Osteocyte (in vitro differentiated cells): ENCODE data around the gene FANCL. TPM values are rescaled to one million over a fixed set of nuclear protein-coding genes. Genes with fewer than 3 reads are reported as not detected.
"Not testable (repeated sequence)": the region's sequence is repeated elsewhere in the genome, so short reads cannot be mapped to it uniquely, and the experiment has no call there.

Source experiments
- DNase-seq: peaks from one replicate; pipeline ENCODE4 v3.0.0; 2021; ENCODE audit warnings: mixed read lengths; ENCODE audit not compliant: unreplicated experiment; ENCODE audit errors: extremely low spot score
- H3K27ac Mint-ChIP-seq: one replicate; pipeline ENCODE4 v1.8.0; 2021; ENCODE audit warnings: mild to moderate bottlenecking, mixed read lengths; ENCODE audit not compliant: unreplicated experiment
- H3K27me3 Mint-ChIP-seq: one replicate; pipeline ENCODE4 v1.8.0; 2021; ENCODE audit warnings: mixed read lengths; ENCODE audit not compliant: unreplicated experiment
- H3K36me3 Mint-ChIP-seq: one replicate; pipeline ENCODE4 v1.8.0; 2021; ENCODE audit warnings: mixed read lengths; ENCODE audit not compliant: unreplicated experiment
- H3K4me1 Mint-ChIP-seq: one replicate; pipeline ENCODE4 v1.8.0; 2021; ENCODE audit warnings: mixed read lengths; ENCODE audit not compliant: unreplicated experiment
- H3K4me3 Mint-ChIP-seq: one replicate; pipeline ENCODE4 v1.8.0; 2021; ENCODE audit warnings: mild to moderate bottlenecking, moderate library complexity, mixed read lengths; ENCODE audit not compliant: unreplicated experiment
- H3K9me3 Mint-ChIP-seq: one replicate; pipeline ENCODE4 v1.8.0; 2021; ENCODE audit warnings: mixed read lengths; ENCODE audit not compliant: unreplicated experiment
- CTCF ChIP-seq: fragments of 200-600 bp; sonication (generic); IDR thresholded peaks from 2 replicates; pipeline ENCODE4 v1.5.0; 2021; ENCODE audit warnings: antibody characterized with exemption, mild to moderate bottlenecking, moderate library complexity
- total RNA-seq: library from RNA; stranded (reverse); gene quantifications from 2 replicates; pipeline ENCODE4 v1.2.1, GENCODE V29; 2021

Gene FANCL
- total RNA-seq, 1 donor from 2014 or later = 14.6 TPM

DNA sequence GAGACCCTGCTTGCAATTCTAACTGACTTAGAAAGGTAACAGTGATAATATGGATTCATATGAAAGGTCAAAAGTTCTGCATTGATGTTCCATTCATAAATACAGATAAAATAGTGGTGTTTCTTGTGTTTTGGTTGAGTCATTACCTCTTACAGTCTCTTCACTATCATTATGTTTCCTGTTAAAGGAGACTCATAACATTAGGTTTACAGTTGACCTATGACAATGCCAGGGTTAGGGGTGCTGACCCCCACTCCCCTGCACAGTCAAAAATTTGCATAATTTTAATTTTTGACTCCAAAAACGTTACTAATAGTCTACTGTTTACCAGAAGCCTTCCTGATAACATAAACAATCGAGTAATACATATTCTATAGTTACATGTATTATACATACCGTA, 119.1 kb downstream of the FANCL start:
- Mint-ChIP-seq H3K36me3 (peaks cover 2% of the 10 kb centered on the region), H3K4me3 (no peak overlapping the region), H3K27ac (no peak overlapping the region), H3K4me1 (no peaks in the 10 kb centered on the region), H3K27me3 (no peaks in the 10 kb centered on the region), H3K9me3 (no peaks in the 10 kb centered on the region)
- no peak for DNase-seq
- TF ChIP-seq CTCF = no peak

DNA sequence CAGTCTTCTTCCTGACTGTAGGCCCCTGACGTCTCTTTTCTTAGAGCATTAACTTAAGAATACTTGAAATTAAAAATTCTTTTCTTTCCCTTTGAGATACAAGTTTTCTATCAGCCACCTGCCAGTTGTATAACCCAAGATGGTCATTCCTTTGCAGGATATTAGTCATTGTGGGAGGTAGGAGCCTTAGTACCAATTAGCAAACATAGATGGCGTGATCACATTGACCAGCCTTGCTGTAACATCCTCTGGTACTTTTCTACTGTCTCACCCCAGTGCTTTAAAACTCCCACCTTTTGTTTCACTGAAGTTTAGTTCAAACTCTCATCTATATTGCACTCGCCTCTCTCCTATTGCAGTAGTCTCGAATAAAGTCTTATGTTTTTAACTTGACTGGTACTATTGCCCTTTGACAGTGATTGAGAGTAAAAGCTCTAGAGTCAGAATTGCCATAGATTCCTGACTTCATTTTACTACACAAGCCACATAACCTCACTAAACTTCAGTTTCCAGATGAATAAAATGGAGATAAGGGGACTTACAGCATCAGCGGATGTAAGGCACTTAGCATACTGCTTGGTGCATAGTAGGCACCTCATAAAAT, 120.4 kb downstream of the FANCL start:
- no peaks in the 10 kb centered on the region for H3K9me3 Mint-ChIP-seq
- no peaks in the 10 kb centered on the region for H3K4me1 Mint-ChIP-seq
- no peaks in the 10 kb centered on the region for H3K27me3 Mint-ChIP-seq
- TF ChIP-seq CTCF = no peak
- DNase-seq = no peak
- no peak overlapping the region for H3K27ac Mint-ChIP-seq
- H3K4me3 Mint-ChIP-seq = no peak overlapping the region
- peaks cover 2% of the 10 kb centered on the region for H3K36me3 Mint-ChIP-seq

DNA sequence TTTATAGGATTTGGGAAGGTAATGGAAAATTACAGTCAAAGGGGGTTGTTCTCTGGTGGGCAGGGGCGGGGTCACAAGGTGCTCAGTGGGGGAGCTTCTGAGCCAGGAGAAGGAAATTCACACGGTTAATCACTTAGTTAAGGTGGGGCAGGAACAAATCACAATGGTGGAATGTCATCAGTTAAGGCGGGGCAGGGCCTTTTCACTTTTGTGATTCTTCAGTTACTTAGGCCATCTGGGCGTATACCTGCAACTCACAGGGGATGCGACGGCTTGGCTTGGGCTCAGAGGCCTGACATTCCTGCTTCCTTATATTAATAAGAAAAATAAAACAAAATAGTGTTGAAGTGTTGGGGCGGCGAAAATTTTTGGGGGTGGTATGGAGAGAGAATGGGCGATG, 127.6 kb downstream of the FANCL start:
- not testable (repeated sequence) for DNase-seq, H3K36me3 Mint-ChIP-seq, H3K27me3 Mint-ChIP-seq, H3K4me3 Mint-ChIP-seq, H3K9me3 Mint-ChIP-seq, H3K27ac Mint-ChIP-seq
- peaks cover 11% of the 10 kb centered on the region for H3K4me1 Mint-ChIP-seq

GRCh38 chr2:58110765-58111164, 130.4 kb downstream of the FANCL start:
- DNase-seq = no peak
- TF ChIP-seq CTCF = no peak
- no peaks in the 10 kb centered on the region for H3K27me3 Mint-ChIP-seq
- H3K36me3 Mint-ChIP-seq = peaks cover 3% of the 10 kb centered on the region
- no peak overlapping the region for H3K27ac Mint-ChIP-seq
- peaks cover 3% of the 10 kb centered on the region for H3K9me3 Mint-ChIP-seq
- H3K4me3 Mint-ChIP-seq = no peak overlapping the region
- H3K4me1 Mint-ChIP-seq = peaks cover 28% of the 10 kb centered on the region

DNA sequence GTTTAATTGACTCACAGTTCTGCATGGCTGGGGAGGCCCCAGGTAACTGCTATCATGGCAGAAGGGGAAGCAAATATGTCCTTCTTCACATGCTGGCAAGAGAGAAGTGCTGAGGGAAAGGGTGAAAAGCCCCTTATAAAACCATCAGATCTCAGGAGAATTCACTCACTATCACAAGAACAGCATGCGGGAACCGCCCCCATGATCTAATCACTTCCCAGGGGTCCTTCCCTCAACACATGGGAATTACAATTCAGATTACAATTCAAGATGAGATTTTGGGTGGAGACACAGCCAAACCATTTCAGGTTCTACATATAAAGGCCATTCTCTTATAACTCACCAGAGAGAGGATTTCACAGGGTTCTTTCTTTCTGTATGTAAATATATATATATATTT, 131.6 kb downstream of the FANCL start:
- no peak for TF ChIP-seq CTCF
- H3K9me3 Mint-ChIP-seq = peaks cover 3% of the 10 kb centered on the region
- peaks cover 3% of the 10 kb centered on the region for H3K36me3 Mint-ChIP-seq
- DNase-seq = no peak
- no peaks in the 10 kb centered on the region for H3K27me3 Mint-ChIP-seq
- peaks cover 28% of the 10 kb centered on the region for H3K4me1 Mint-ChIP-seq
- no peak overlapping the region for H3K27ac Mint-ChIP-seq
- no peak overlapping the region for H3K4me3 Mint-ChIP-seq

Other genes with a start within 250 kb of the FANCL start
- 15.0 and 19.6 TPM in 2 replicates for gene VRK2, start 194.5 kb downstream of the FANCL start, total RNA-seq